ELR (cell line): ENCODE data around the gene LRRK1.

Experiments
- DNase-seq: peaks from one replicate; pipeline ENCODE4 v3.0.0-alpha.2; 2015; ENCODE audit warnings: low read depth

The LRRK1 gene

DNA sequence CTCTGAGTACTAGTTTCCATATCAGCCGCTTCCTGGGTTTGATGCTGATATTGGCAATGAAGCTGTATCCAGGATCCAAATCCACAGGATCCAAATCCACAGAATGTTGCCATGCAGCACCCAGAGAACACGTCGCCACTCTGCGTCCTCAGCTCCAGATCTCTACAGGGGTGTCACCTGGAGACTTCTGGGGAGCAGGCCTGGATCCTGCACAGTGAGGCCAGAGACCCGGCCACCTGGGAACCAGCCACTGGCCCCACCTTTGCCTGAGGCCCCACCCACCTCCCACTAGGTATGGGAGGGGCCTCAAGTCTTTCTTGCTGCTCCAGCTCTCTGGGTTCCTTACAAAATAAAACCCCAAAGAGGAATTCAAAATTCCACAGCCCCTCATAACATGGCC lies 123.9 kb downstream of the LRRK1 start:
- no peak for DNase-seq

DNA sequence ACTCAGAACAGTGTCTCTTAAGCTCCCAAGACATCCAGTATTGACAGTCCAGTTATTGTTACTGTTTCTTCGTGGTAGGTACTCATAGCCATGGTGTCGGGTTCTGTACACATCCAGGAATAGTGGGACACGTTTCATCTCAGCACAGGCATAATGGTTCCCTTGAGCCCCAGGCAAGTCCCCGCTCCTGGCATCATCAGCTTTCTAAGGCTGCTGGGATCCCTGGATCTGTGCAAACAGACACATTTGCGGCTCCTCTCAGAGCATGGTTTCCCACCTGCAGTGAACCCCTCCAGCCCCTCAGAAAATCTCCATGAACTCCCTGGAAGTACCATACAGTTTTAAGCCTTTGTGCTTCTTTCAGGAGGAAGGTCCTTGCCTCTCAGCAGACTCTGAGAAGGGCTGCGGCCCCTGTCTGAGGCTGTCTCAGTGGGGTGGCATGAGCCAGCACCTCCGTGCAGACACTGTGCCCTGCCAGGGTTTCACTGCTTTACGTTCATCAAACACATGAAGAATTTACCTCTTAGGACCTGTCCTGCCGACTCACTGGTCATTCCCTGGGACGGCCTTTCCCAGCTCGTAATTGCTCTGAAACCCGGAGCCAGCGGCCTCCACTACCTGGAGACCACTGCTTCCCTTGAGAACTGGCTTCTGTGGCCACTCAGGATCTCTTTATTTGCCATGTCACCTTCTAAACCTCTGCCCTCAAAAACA lies 124.9 kb downstream of the LRRK1 start:
- DNase-seq = no peak

- no peak for DNase-seq
Observed at GRCh38 chr15:101044625-101045235, 125.6 kb downstream of the LRRK1 start.

DNA sequence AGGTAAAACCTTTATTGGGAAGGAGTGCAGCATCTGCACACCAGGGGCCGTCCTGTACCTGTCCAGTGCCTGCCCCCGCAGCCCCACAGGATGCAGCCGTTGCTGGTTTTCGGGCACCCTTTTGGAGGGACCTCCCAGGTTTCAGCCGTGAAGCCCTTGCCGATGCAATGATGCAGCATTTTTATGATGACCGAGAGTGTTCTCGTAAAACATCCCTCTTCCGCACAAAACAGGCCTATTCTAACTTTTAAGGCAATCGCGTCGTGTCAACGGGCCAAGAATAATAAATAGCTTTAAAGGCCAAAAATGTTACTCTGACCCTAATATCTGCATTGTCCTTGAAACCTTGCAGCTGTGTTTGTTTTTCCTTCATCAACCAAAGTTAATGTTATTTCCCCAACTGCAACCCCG lies 126.1 kb downstream of the LRRK1 start:
- DNase-seq = no peak

- DNase-seq = no peak
Observed at GRCh38 chr15:101045835-101046691, 126.9 kb downstream of the LRRK1 start.

DNA sequence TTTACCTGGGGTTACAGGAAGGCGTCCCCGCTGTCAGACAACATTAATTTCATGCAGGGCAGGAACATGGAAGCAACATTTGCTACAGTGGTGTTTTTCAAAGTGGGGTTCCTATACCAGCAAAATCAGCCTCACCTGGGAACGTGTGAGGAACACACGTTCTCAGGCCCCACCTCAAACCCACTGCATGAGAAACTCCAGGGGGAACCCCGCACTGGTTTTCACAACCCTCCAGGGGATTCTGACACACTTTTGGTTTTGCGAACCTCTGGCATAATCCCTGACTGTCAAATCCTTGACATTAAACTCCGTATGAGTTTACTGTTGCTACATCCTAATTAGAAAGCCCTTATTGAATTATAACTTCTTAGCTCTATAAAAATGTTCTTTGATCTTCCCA lies 127.7 kb downstream of the LRRK1 start:
- no peak for DNase-seq

DNA sequence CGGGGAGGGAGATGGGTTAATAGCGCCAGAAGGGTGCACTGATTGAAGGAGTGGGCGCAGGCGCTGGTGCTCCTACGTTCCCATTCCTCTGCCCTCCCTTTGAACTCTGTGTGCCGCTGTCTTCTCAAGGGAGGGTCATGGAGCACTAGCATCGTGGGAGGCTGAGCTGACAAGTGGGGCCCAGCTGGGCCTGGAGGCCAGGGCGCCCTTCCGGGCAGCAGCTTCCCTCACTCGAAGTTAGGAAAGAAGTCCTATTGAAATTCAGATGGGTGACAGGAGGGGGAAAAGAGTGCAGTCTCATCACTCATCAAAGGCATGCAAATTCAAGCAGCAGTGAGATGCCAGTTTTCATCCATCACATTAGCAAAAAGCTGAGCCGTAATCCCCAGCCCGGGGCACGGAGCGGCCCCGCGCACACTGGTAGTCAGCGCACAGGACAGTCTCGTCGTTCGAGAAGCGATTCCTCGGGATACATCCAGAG lies 128.2 kb downstream of the LRRK1 start:
- DNase-seq = no peak

DNA sequence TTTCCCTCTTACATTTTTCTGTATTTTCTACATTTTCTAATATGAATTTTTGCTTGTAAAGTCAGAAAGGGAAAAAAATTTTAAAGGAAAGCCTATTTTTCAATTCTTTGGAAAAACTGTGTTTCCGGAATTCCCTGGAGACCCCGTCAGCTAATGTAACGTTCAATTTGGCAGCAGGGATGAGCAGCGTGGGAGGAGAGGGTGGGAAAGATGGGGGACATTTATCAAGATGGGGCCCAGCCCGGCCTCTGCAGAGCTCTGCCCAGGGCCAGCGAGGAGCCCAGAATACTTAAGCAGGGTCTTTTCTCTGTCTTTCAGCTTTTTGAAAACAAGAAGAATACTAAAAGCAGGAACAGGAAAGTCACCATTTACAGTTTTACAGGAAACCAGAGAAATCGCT lies 129.0 kb downstream of the LRRK1 start:
- no peak for DNase-seq

- DNase-seq = no peak
Observed at GRCh38 chr15:101048581-101049030, 129.4 kb downstream of the LRRK1 start.

DNA sequence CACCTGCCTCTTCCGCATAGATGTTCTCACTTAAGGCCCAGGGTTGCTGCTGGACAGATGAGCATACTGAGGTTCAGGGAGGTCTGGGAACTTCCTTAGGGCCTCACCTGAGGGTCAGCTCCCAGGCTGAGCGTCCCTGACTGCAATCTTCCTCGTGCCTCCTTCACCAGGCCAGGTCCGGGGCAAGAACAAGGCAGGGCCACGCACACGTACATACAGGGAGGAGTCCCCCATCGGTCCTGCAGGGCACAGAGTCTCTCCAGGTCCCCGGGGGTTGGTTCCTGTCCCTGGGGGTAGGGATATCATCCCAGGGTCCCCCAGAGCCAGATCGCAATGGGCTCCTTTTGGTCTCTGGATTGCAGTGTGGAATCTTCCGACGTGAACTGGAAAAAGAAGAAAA lies 130.1 kb downstream of the LRRK1 start:
- DNase-seq = no peak

GRCh38 chr15:101049856-101050622 lies 130.9 kb downstream of the LRRK1 start:
- DNase-seq = no peak

GRCh38 chr15:101050623-101051290 lies 131.6 kb downstream of the LRRK1 start:
- DNase-seq = no peak

DNA sequence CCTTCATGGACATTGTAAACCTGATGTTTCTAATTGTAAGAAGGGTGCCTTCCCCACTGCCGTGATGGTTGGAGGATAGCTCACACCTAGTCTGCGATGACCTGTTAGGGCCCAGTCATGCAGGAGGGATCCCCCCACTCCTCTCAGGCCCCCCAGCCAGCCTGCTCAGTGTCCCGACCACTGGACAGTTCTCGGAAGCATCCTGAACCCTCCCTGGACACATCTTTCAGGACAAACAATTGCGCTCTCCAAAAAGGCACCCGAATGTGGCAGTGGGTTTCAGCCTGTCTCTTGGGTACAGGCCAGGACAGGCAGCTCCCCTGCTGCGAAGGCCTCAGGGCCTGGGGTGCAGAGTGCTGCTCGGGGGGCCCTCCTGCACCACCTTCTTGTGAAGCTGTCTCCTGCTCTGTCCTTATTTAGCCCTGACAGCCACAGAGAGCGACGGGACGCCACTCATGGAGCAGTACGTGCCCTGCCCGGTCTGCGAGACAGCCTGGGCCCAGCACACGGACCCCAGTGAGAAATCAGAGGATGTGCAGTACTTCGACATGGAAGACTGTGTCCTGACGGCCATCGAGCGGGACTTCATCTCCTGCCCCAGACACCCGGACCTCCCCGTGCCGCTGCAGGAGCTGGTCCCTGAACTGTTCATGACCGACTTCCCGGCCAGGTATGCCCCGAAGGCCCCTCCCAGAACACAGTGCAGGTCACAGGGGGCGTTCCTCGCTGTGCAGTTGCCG lies 132.3 kb downstream of the LRRK1 start:
- no peak for DNase-seq

DNA sequence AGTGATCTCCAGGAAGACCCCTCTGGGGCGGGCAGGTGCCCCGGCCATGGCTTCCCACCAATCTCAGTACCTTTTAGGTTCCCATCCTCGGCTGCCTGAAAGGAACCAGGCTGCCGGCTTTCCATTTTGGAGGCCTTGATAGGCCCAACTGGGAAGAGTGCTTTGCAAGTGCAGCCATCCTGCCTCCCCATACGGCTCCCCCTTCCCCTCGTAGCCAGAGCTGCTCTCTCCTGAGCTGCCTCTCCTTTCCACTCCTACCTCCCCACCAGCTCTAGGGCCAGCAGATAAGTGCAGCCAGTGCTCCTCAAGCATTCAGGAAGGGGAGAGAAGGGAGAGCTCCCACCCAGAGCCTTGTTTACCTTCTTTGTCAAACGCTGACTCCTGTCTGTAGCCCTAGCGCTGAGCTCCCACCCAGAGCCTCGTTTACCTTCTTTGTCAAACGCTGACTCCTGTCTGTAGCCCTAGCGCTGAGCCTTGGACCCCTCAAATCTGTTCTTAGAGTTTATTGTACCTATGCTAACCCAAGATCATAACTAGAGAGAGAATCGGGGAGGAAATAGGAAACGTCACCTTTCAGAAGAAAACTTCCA lies 133.0 kb downstream of the LRRK1 start:
- DNase-seq = no peak

GRCh38 chr15:101052681-101053121 lies 133.5 kb downstream of the LRRK1 start:
- DNase-seq = no peak

DNA sequence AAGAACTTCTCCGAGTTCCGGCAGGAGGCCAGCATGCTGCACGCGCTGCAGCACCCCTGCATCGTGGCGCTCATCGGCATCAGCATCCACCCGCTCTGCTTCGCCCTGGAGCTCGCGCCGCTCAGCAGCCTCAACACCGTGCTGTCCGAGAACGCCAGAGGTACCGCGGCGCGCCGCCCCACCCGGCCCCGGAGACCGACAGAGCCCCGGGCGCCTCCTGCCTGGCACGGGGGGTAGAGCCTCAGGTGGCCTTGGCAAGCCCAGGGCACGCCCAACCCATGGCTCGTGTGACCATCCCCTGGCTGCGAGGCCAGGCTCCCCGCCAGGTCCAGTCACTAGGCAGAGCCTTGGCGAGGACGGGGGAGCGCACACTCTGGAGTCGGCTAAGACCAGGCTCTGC lies 134.1 kb downstream of the LRRK1 start:
- DNase-seq = no peak

DNA sequence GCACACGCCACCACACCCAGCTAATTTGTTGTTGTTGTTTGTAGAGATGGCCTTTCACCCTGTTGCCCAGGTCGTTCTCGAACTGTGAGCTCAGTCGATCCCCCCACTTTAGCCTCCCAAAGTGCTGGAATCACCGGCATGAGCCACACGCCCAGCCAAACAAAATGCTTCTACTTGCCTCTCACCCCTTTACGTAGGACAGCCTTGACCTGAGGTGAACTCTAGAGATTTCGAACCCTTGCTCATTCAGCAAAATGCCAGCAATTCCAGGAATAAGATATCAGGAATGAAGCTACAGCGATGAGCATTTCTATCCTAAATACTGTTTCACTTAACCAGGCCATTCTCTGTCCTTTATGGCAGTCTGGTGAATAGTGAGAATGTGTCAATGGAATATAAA lies 135.0 kb downstream of the LRRK1 start:
- DNase-seq = no peak

GRCh38 chr15:101054991-101055390 lies 135.8 kb downstream of the LRRK1 start:
- DNase-seq = no peak

DNA sequence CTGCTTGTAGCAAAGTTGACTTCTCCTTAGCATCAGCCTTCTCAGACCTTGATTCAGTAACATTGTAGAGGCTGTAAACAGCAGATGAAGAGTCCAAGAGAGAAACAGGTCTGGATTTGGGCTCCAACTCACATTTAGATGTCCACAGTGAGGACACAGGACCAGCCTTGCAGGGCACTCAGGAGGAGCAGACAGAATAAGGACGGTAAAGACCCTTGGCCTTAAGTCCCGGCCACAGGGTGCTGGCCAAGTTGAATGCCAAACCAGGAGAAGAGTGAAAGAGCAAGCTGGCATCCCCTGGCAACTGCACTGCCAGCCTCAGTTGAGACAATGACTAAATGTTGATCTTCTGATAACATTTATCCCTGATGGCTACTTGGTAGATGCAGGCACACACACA lies 136.3 kb downstream of the LRRK1 start:
- DNase-seq = no peak
